H9 (cell line): Measurements from ENCODE around the gene SUPT3H. TPM values are rescaled to one million over a fixed set of nuclear protein-coding genes. Genes with fewer than 3 reads are reported as not detected.

Experiments
- DNase-seq: peaks from one replicate; pipeline ENCODE4 v3.0.0-alpha.2; 2017
- H2AFZ ChIP-seq: one replicate; pipeline ENCODE4 v1.6.1; 2013; ENCODE audit warnings: mild to moderate bottlenecking, low read length, control low read depth, moderate library complexity
- H2AK5ac ChIP-seq: 2 replicates; pipeline ENCODE4 v1.6.1; 2013; ENCODE audit warnings: low read length, control low read depth, mixed read lengths; ENCODE audit not compliant: insufficient read length
- H2BK120ac ChIP-seq: one replicate; pipeline ENCODE4 v1.6.1; 2013; ENCODE audit warnings: low read depth, mild to moderate bottlenecking, low read length, control low read depth, inconsistent platforms; ENCODE audit not compliant: poor library complexity, severe bottlenecking
- H2BK12ac ChIP-seq: 2 replicates; pipeline ENCODE4 v1.6.1; 2013; ENCODE audit warnings: low read length, control low read depth, mixed read lengths, low read depth; ENCODE audit not compliant: insufficient read length
- H2BK15ac ChIP-seq: 2 replicates; pipeline ENCODE4 v1.6.1; 2013; ENCODE audit warnings: low read depth, low read length, control low read depth
- H2BK20ac ChIP-seq: one replicate; pipeline ENCODE4 v1.6.1; 2013; ENCODE audit warnings: low read depth, mild to moderate bottlenecking, low read length, control low read depth, inconsistent platforms; ENCODE audit not compliant: poor library complexity, severe bottlenecking
- H2BK5ac ChIP-seq: 2 replicates; pipeline ENCODE4 v1.6.1; 2013; ENCODE audit warnings: low read length, control low read depth, mixed read lengths; ENCODE audit not compliant: insufficient read length
- H3K14ac ChIP-seq: 2 replicates; pipeline ENCODE4 v1.6.1; 2013; ENCODE audit warnings: low read length, control low read depth; ENCODE audit not compliant: insufficient read depth
- H3K18ac ChIP-seq: 2 replicates; pipeline ENCODE4 v1.6.1; 2013; ENCODE audit warnings: low read depth, mild to moderate bottlenecking, mixed read lengths, low read length, control low read depth; ENCODE audit not compliant: insufficient read length
- H3K23ac ChIP-seq: 2 replicates; pipeline ENCODE4 v1.6.1; 2013; ENCODE audit warnings: low read length, control low read depth, mixed read lengths, low read depth; ENCODE audit not compliant: insufficient read length
- H3K23me2 ChIP-seq: 2 replicates; pipeline ENCODE4 v1.6.1; 2013; ENCODE audit warnings: low read depth, mild to moderate bottlenecking, mixed read lengths, low read length, control low read depth; ENCODE audit not compliant: insufficient read length, poor library complexity, severe bottlenecking
- H3K27ac ChIP-seq: 2 replicates; pipeline ENCODE4 v1.5.1; 2013; ENCODE audit warnings: low read length, control low read depth, mixed read lengths, low read depth; ENCODE audit not compliant: insufficient read length
- H3K27me3 ChIP-seq: 2 replicates; pipeline ENCODE4 v1.6.1; 2013; ENCODE audit warnings: low read length, control low read depth, inconsistent platforms; ENCODE audit not compliant: insufficient read depth
- H3K4ac ChIP-seq: 2 replicates; pipeline ENCODE4 v1.6.1; 2013; ENCODE audit warnings: low read depth, mild to moderate bottlenecking, control low read depth, inconsistent platforms, low read length, moderate library complexity
- H3K4me1 ChIP-seq: 2 replicates; pipeline ENCODE4 v1.6.1; 2013; ENCODE audit warnings: low read length, control low read depth, inconsistent platforms; ENCODE audit not compliant: insufficient read depth
- H3K4me2 ChIP-seq: 2 replicates; pipeline ENCODE4 v1.6.1; 2013; ENCODE audit warnings: low read length, control low read depth, mixed read lengths; ENCODE audit not compliant: insufficient read length, insufficient read depth
- H3K56ac ChIP-seq: 2 replicates; pipeline ENCODE4 v1.6.1; 2013; ENCODE audit warnings: low read depth, mild to moderate bottlenecking, mixed read lengths, low read length, control low read depth; ENCODE audit not compliant: insufficient read length
- H3K79me1 ChIP-seq: 2 replicates; pipeline ENCODE4 v1.6.1; 2013; ENCODE audit warnings: low read depth, mild to moderate bottlenecking, moderate library complexity, low read length, control low read depth, inconsistent platforms; ENCODE audit not compliant: insufficient read depth, poor library complexity, severe bottlenecking
- H3K79me2 ChIP-seq: 2 replicates; pipeline ENCODE4 v1.6.1; 2013; ENCODE audit warnings: low read length, control low read depth, inconsistent platforms; ENCODE audit not compliant: insufficient read depth
- H3K9ac ChIP-seq: 2 replicates; pipeline ENCODE4 v1.6.1; 2013; ENCODE audit warnings: low read length, control low read depth, mixed read lengths; ENCODE audit not compliant: insufficient read length; ENCODE audit errors: extremely low read depth
- H3K9me3 ChIP-seq: one replicate; pipeline ENCODE4 v1.6.1; 2013; ENCODE audit warnings: low read depth, low read length, inconsistent platforms; ENCODE audit not compliant: control insufficient read depth
- H3T11ph ChIP-seq: one replicate; pipeline ENCODE4 v1.6.1; 2013; ENCODE audit warnings: mild to moderate bottlenecking, low read length, control low read depth, inconsistent platforms
- H4K20me1 ChIP-seq: one replicate; pipeline ENCODE4 v1.6.1; 2013; ENCODE audit not compliant: control insufficient read depth, insufficient read length, insufficient read depth
- H4K5ac ChIP-seq: 2 replicates; pipeline ENCODE4 v1.6.1; 2013; ENCODE audit warnings: low read depth, mild to moderate bottlenecking, mixed read lengths, low read length, control low read depth; ENCODE audit not compliant: insufficient read length
- H4K8ac ChIP-seq: replicated peaks from 2 replicates; pipeline ENCODE4 v1.6.1; 2013; ENCODE audit warnings: low read length, control low read depth, mixed read lengths, low read depth; ENCODE audit not compliant: insufficient read length
- H4K91ac ChIP-seq: 2 replicates; pipeline ENCODE4 v1.6.1; 2013; ENCODE audit warnings: low read depth, mild to moderate bottlenecking, moderate library complexity, mixed read lengths, low read length, control low read depth; ENCODE audit not compliant: insufficient read length
- H3K27ac Mint-ChIP-seq, 3 experiments: 2 replicates in 2 of 3; 3 replicates in 1 of 3; pipeline ENCODE4 v1.8.0; 2020 to 2021; ENCODE audit warnings: mixed read lengths in 3 of 3, mild to moderate bottlenecking in 1 of 3, moderate library complexity in 1 of 3
- H3K27me3 Mint-ChIP-seq: 2 replicates; pipeline ENCODE4 v1.8.0; 2021; ENCODE audit warnings: low read depth, mild to moderate bottlenecking, moderate library complexity, mixed read lengths
- H3K36me3 Mint-ChIP-seq, 3 experiments: 2 replicates in 2 of 3; 3 replicates in 1 of 3; pipeline ENCODE4 v1.8.0; 2020 to 2021; ENCODE audit warnings: low read depth in 3 of 3, mixed read lengths in 3 of 3; ENCODE audit not compliant: insufficient read depth in 1 of 3
- H3K4me1 Mint-ChIP-seq, 2 experiments: 2 replicates each; pipeline ENCODE4 v1.8.0; 2020; ENCODE audit warnings: mixed read lengths in 2 of 2
- H3K4me3 Mint-ChIP-seq, 2 experiments: 2 replicates in 1 of 2; 3 replicates in 1 of 2; pipeline ENCODE4 v1.8.0; 2020 to 2021; ENCODE audit warnings: mild to moderate bottlenecking in 2 of 2, mixed read lengths in 2 of 2, moderate library complexity in 1 of 2
- H3K9me3 Mint-ChIP-seq, 2 experiments: 2 replicates in 1 of 2; 3 replicates in 1 of 2; pipeline ENCODE4 v1.8.0; 2020; ENCODE audit warnings: mild to moderate bottlenecking in 2 of 2, mixed read lengths in 2 of 2, moderate library complexity in 1 of 2
- CTCF ChIP-seq: fragments of 200-600 bp; sonication (generic); conservative IDR thresholded peaks from 3 replicates; pipeline ENCODE4 v1.8.0; 2021; ENCODE audit warnings: antibody characterized with exemption, mild to moderate bottlenecking
- WGBS: extraction: QIAGEN DNeasy Blood & Tissue Kit; methylation state at CpG from one replicate; pipeline ENCODE4 v1.1.7; 2013; ENCODE audit warnings: missing lambda C conversion rate, low lambda C conversion rate, mixed read lengths; ENCODE audit not compliant: insufficient read length; ENCODE audit errors: extremely low coverage; 5-methylcytosine and 5-hydroxymethylcytosine counted together
- total RNA-seq: library from RNA; stranded (reverse); gene quantifications from 2 replicates; pipeline ENCODE4 v1.2.1, GENCODE V29; 2021

The SUPT3H gene
- total RNA-seq, 1 experiment from 2014 or later: 22.5 TPM

GRCh38 chr6:45382391-45382790 lies 4.7 kb upstream of the SUPT3H start:
- H3K23me2 ChIP-seq: peaks cover 4% of the 10 kb centered on the region
- H3K79me2 ChIP-seq: no peaks in the 10 kb centered on the region
- Mint-ChIP-seq H3K4me1 (peaks cover 4 to 9% of the 10 kb centered on the region in 2 experiments), H3K27ac (no peak overlapping the region), H3K4me3 (no peak overlapping the region), H3K9me3 (no peaks in the 10 kb centered on the region), H3K36me3 (no peaks in the 10 kb centered on the region), H3K27me3 (no peaks in the 10 kb centered on the region)
- no CpG with 5 or more reads among the region's 2 CpGs for WGBS
- H3K18ac ChIP-seq: no peak overlapping the region
- no peak overlapping the region for H3K14ac ChIP-seq
- H4K20me1 ChIP-seq: no peaks in the 10 kb centered on the region
- no peak overlapping the region for H2BK20ac ChIP-seq
- H3K4me1 ChIP-seq: no peaks in the 10 kb centered on the region
- no peak overlapping the region for H2AFZ ChIP-seq
- H3K79me1 ChIP-seq: no peaks in the 10 kb centered on the region
- no peak overlapping the region for H3K9ac ChIP-seq
- H3K9me3 ChIP-seq: no peaks in the 10 kb centered on the region
- H3T11ph ChIP-seq: no peak overlapping the region
- H3K4me2 ChIP-seq: no peak overlapping the region
- no peak overlapping the region for H2BK120ac ChIP-seq
- H4K91ac ChIP-seq: no peak overlapping the region
- TF ChIP-seq CTCF: no peak
- H3K27ac ChIP-seq: no peak overlapping the region
- H3K4ac ChIP-seq: no peak overlapping the region
- DNase-seq: no peak
- H3K23ac ChIP-seq: no peak overlapping the region
- H2AK5ac ChIP-seq: no peak overlapping the region
- H2BK15ac ChIP-seq: no peak overlapping the region
- no peak overlapping the region for H4K5ac ChIP-seq
- no peak overlapping the region for H2BK5ac ChIP-seq
- no peaks in the 10 kb centered on the region for H3K27me3 ChIP-seq
- H3K56ac ChIP-seq: no peak overlapping the region
- H2BK12ac ChIP-seq: no peak overlapping the region
- no peak overlapping the region for H4K8ac ChIP-seq
